Heart left ventricle (tissue), 13 donors: ENCODE results near the gene SPACA4.

ENCODE experiments used
- CTCF ChIP-seq, 12 donors: fragments of 200-600 bp; sonication (generic) in 4 of 12; IDR thresholded peaks; one replicate each; pipeline versions ENCODE4 v1.5.0 to v1.8.0; 2018 to 2022; ENCODE audit warnings: antibody characterized with exemption in 12 of 12, mild to moderate bottlenecking in 5 of 12
- POLR2A ChIP-seq, 2 donors: fragments of 450-650 bp; IDR thresholded peaks; one replicate each; pipeline ENCODE4 v1.6.1; 2017; ENCODE audit warnings: antibody characterized with exemption in 2 of 2, mild to moderate bottlenecking in 2 of 2, moderate library complexity in 2 of 2
- donor health status: ischemic (EF 13 %, LVEDD 7.1; RV severe dilation, severe dysfunction).
- donor health status: DM: no; HTN: yes; CAD: no.
- donor health status: DM: no; HTN: no; CAD: no.
- donor health status: ischemic (EF 25% LVEDD 6.9; RV normal size, moderate dysfunction).
- donor health status: ischemic (EF 25% LVEDD 5.7; RV mildly dilated, moderate dysfunction).
- donor health status: ischemic (EF 35%, LVEDD 5.7; RV mildly dilated, moderate dysfunction).
- donor health status: nonischemic (EF 11% LVEDD 7.7; RV severe dilation, severe dysfunction).
- donor health status: DM: yes; HTN: yes; CAD: no.
- donor health status: PGD.
- donor health status: ischemic (EF 29% LVEDD 5.4; RV normal size, mild dysfunction).
- donor health status: nonischemic (EF 23%, LVEDD 6.1; RV moderate dilation, normal function).

GRCh38 chr19:48573163-48573505 is 33.4 kb upstream of the SPACA4 start:
- TF ChIP-seq POLR2A (IDR thresholded peaks at IDR 0.05) (no peak), CTCF (IDR thresholded peaks at IDR 0.05) (no peak)
